ENCODE measurements around the gene HORMAD2.

GRCh38 chr22:30169002-30169401, 88.7 kb downstream of the HORMAD2 start:
- TF ChIP-seq POLR2A (IDR thresholded peaks at IDR 0.05; ENCODE audit: low read depth, low read length) = no peak
- TF ChIP-seq POLR2AphosphoS5 (IDR thresholded peaks at IDR 0.05; ENCODE audit: insufficient read depth, low read depth, low read length) = no peak
- no peak for TF ChIP-seq CTCF (IDR thresholded peaks at IDR 0.05; ENCODE audit: extremely low read depth in 1 of 2, insufficient read depth in 1 of 2, low read depth in 1 of 2, low read length in 2 of 2)
- TF ChIP-seq EZH2 (IDR thresholded peaks at IDR 0.05; ENCODE audit: borderline replicate concordance, low read depth, low read length, severe bottlenecking) = no peak
- no peak for TF ChIP-seq MAX (IDR thresholded peaks at IDR 0.05; ENCODE audit: insufficient read depth, insufficient read length)

Measured in endothelial cell of umbilical vein (primary cell).